GM21717 (cell line): Measurements from ENCODE around the gene SORCS2.
"Not testable (repeated sequence)": the region's sequence is repeated elsewhere in the genome, so short reads cannot be mapped to it uniquely, and the experiment has no call there.

ENCODE experiments used
- ATAC-seq: cut with Tn5 transposase; IDR thresholded peaks from one replicate; pipeline ENCODE4 v1.9.1; 2021; ENCODE audit warnings: mild to moderate bottlenecking, moderate library complexity; ENCODE audit not compliant: unreplicated experiment

SORCS2 gene

DNA sequence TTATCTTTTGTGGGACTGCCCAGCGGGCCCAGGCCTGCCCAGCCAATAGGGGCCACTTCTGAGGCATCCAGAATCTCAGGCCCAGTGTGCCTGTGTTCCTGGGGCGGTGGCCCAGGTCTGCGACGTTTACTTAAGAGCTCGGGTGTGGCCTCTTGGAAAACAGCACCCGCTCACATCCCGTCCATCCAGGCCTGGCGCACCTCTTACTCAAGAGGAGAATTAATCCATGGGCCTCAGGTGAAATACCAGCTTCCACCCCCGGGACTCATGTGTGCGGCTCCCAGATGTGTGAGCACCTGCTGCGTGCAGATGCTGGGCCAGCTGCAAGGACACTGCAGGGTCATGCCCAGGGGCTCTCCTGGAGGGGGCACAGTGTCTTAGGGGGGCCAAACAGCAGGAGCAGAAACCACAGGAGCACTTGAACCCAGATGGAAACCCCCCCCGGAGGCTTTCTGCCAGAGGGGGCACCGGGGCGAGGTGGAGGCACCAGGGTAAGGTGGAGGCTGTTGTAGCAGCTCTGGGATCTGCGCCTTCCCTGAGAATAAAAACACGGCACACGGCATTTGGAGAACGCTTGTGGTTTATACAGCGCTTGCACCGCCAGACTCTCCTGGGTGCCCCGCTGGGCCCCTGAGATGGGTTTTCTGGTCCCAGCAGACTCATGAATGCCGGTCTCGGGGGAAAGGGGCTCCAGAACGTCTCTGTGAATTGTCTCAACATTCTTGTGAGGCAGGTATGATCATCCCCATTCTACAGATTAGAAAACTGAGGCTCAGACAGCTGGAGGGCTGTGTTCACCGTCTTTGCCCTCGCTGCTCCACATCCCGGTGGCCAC, 239.6 kb downstream of the SORCS2 start:
- no peak for ATAC-seq

- no peak for ATAC-seq
Measured at GRCh38 chr4:7432531-7433375, 240.4 kb downstream of the SORCS2 start.

- ATAC-seq: no peak
Measured at GRCh38 chr4:7433376-7434140, 241.2 kb downstream of the SORCS2 start.

- ATAC-seq: no peak
Measured at GRCh38 chr4:7434141-7434765, 241.9 kb downstream of the SORCS2 start.

GRCh38 chr4:7434766-7435150, 242.4 kb downstream of the SORCS2 start, which contains the start of gene PSAPL1:
TSS of gene PSAPL1 (minus strand) at chr4:7434930. CDS start at chr4:7434879, 51 bp downstream.
- ATAC-seq: no peak

GRCh38 chr4:7435471-7436061, 243.2 kb downstream of the SORCS2 start:
- ATAC-seq: no peak

DNA sequence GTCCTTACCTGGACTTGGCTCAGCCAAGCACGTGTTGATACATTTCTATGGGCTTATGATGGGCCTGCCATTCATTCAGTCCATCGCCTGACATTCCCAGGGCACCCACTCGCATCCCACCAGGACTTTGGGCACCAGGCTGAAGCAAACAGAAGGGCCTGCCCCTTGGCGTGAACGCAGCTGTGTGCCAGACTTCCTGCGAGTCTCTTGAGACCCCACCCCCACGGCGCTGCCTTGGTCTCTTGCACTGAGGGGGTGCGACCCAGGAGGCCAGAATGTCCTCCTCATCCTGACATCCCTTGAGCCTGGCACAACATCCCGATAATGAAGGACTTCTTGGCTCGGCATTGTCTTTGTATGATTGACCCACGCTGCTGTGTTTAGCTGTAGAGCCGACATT, 243.9 kb downstream of the SORCS2 start:
- no peak for ATAC-seq

DNA sequence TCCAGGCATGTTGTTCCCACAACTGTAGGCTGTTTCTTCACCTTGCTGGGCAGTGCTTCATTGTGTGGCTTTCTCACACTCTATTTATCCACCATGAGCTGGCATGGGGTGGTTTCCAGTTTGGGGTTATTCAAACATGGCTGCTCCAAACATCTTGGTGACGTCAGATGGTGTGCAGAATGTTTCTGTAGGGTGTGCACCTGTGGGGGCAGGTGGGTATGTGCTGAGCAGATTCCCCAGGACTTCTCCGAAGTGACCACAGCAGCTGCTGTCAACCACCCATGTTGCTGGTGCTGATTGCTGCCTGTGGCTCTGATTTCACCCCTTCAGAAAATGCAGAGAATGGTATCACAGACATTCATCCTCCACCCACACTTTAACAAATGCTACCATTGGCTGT, 247.4 kb downstream of the SORCS2 start:
- no peak for ATAC-seq

DNA sequence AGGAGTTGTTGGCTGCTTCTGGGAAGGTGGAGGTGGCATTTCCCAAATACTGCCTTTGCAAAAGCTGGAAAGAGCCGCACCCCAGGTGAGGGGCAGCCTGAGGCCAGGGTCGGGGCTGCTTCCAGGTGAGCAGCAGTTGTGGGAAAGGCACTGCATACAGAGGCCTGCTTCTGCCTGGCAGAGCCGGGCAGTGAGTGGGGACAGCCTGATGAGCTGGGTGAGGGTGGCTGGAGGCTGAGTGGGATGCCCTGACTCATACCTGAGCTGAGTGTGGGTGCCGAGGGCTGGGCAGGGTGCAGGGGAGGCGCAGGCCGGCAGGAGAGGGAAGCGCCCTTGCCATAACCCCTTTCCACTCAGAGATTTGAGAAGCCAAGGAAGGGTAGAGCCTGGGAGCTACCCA, 248.9 kb downstream of the SORCS2 start:
- no peak for ATAC-seq

DNA sequence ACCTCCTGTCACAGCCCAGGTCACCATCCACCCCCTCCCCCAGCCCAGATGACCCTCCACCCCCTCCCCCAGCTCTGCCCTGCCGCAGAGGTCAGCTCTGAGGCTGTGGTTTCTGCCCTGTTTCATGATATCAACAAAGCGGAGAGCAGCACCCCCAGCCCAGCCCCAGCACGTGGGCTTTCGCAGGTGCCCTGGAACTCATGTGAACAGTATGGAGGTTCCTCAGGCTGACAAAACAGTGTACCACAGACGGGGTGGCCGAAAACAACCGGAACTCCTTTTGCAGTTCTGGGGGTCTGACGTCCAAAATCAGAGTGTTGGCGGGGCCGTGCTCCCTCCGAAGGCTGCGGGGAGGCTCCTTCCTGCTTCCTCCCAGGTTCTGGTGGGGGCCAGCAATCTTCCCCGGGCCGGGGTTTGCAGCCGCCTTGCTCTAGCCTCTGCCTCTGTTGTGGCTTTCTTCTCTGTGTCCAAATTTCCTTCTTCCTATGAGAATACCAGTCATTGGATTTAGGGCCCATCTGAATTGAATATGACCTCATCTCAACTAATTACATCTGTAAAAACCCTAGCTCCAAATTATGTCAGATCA, 250.3 kb downstream of the SORCS2 start:
- ATAC-seq: no peak

GRCh38 chr4:7444314-7444713, 252.0 kb downstream of the SORCS2 start:
- no peak for ATAC-seq

GRCh38 chr4:7444731-7445130, 252.4 kb downstream of the SORCS2 start:
- ATAC-seq: no peak

GRCh38 chr4:7447236-7447635, 254.9 kb downstream of the SORCS2 start:
- ATAC-seq: no peak

DNA sequence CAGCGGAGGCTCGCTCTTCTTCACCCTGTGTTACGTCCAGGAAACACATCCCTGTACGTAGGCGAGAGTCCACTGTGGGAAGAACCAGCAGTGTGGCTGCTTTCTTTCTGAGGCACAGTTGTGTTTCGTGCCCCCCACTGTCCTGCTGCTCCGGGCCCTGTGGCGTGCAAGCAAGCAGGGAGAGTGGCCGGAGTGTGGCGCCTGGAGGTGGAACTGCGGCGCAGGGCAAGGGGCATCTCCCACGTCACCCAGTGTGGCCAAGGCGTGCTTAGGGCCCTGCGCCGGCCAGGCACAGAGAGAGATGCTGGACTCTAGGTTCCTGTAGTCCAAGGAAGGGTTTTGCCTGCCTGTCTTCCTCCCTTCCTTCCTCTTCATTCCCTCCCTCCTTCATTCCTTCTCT, 255.7 kb downstream of the SORCS2 start:
- ATAC-seq: no peak

DNA sequence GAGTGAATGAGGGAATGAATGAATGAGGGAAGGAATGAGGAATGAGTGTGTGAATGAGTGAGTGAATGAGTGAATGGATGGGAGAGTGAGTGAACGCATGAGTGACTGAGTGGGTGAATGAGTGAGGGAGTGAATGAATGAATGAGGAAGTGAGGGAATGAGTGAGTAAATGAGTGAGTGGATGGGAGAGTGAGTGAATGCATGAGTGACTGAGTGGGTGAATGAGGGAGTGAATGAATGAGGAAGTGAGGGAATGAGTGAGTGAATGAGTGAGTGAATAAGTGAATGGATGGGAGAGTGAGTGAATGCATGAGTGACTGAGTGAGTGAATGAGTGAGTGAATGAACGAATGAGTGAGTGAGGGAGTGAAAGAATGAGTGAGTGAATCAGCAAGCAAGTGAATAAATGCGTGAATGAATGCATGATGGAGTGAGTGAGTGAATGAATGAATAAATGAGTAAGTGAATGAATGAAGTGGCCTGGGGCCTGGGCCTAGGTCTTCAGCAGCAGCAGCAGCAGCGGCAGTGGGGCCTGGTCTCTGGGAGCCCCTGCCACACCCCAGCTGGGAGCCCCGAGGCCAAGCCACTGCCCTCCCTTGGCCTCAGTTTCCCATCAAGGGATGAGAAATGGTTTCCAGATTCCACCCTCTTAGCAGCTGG, 258.6 kb downstream of the SORCS2 start:
- no peak for ATAC-seq

GRCh38 chr4:7451434-7451789, 259.1 kb downstream of the SORCS2 start:
- ATAC-seq: no peak

DNA sequence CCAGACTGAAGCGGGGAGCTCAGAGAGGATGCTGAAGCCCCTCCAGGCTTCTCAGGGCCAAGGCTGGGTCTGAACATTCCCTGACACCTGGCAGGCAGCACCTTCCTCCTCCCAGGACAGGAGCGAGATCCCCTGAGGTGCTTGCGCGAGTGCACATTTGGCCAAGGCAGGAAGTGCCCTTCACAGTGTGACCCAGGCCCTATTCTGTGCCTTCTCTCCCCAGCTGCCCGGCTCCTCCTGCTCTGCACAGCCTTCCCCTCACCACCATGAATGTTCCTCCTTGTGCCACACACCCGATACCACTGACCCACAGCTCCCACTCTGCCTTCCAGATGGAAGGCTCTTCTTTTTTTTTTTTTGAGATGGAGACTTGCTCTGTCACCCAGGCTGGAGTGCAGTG, 259.5 kb downstream of the SORCS2 start:
- ATAC-seq: no peak

- not testable (repeated sequence) for ATAC-seq
Measured at GRCh38 chr4:7452802-7453201, 260.5 kb downstream of the SORCS2 start.

GRCh38 chr4:7457201-7458065, 265.1 kb downstream of the SORCS2 start:
- ATAC-seq: no peak
